Neural progenitor cell (in vitro differentiated cells): Measurements from ENCODE around the gene LRRC7. TPM values are rescaled to one million over a fixed set of nuclear protein-coding genes. Genes with fewer than 3 reads are reported as not detected.

Experiments used
- DNase-seq: peaks from one replicate; pipeline ENCODE4 v3.0.0-alpha.2; 2016; ENCODE audit warnings: low spot score
- H2AFZ ChIP-seq: fragments of 200-600 bp; sonication (generic); replicated peaks from 2 replicates; pipeline ENCODE4 v1.6.1; 2016; ENCODE audit warnings: antibody characterized with exemption
- H3F3A ChIP-seq: fragments of 200-600 bp; sonication (generic); 2 replicates; pipeline ENCODE4 v1.6.1; 2016; ENCODE audit warnings: antibody characterized with exemption, low read depth
- H3K27ac ChIP-seq: fragments of 200-600 bp; sonication (generic); 2 replicates; pipeline ENCODE4 v1.5.1; 2016; ENCODE audit warnings: mild to moderate bottlenecking
- H3K27me3 ChIP-seq: fragments of 200-600 bp; sonication (generic); 2 replicates; pipeline ENCODE4 v1.6.1; 2016; ENCODE audit warnings: mild to moderate bottlenecking, moderate library complexity
- H3K36me3 ChIP-seq: fragments of 200-600 bp; sonication (generic); 2 replicates; pipeline ENCODE4 v1.5.1; 2016
- H3K4me1 ChIP-seq: fragments of 200-600 bp; sonication (generic); 2 replicates; pipeline ENCODE4 v1.6.1; 2016; ENCODE audit warnings: mixed run types
- H3K4me2 ChIP-seq: fragments of 200-600 bp; sonication (generic); 2 replicates; pipeline ENCODE4 v1.6.1; 2016
- H3K4me3 ChIP-seq: fragments of 200-600 bp; sonication (generic); 2 replicates; pipeline ENCODE4 v1.5.1; 2016
- H3K79me2 ChIP-seq: fragments of 200-600 bp; sonication (generic); 2 replicates; pipeline ENCODE4 v1.6.1; 2016; ENCODE audit warnings: low read depth
- H3K9ac ChIP-seq: fragments of 200-600 bp; sonication (generic); 2 replicates; pipeline ENCODE4 v1.6.1; 2016
- H3K9me3 ChIP-seq: fragments of 200-600 bp; sonication (generic); 2 replicates; pipeline ENCODE4 v1.5.1; 2016; ENCODE audit warnings: low read depth
- H4K20me1 ChIP-seq: fragments of 200-600 bp; sonication (generic); 2 replicates; pipeline ENCODE4 v1.6.1; 2016; ENCODE audit warnings: low read depth
- H3K27ac Mint-ChIP-seq: 3 replicates; pipeline ENCODE4 v1.8.0; 2021; ENCODE audit warnings: mixed read lengths
- H3K27me3 Mint-ChIP-seq: 2 replicates; pipeline ENCODE4 v1.8.0; 2022; ENCODE audit warnings: low read depth, mild to moderate bottlenecking, inconsistent platforms, moderate library complexity, mixed read lengths; ENCODE audit not compliant: insufficient read depth
- H3K36me3 Mint-ChIP-seq: 3 replicates; pipeline ENCODE4 v1.8.0; 2021; ENCODE audit warnings: mixed read lengths
- H3K4me1 Mint-ChIP-seq: 3 replicates; pipeline ENCODE4 v1.8.0; 2021; ENCODE audit warnings: mixed read lengths
- H3K4me3 Mint-ChIP-seq: 3 replicates; pipeline ENCODE4 v1.8.0; 2021; ENCODE audit warnings: mild to moderate bottlenecking, moderate library complexity, mixed read lengths
- H3K9me3 Mint-ChIP-seq: 3 replicates; pipeline ENCODE4 v1.8.0; 2020; ENCODE audit warnings: mixed read lengths
- EZH2 ChIP-seq: fragments of 200-600 bp; sonication (generic); IDR thresholded peaks from 2 replicates; pipeline ENCODE4 v1.6.1; 2017; ENCODE audit warnings: antibody characterized with exemption, mild to moderate bottlenecking, moderate library complexity
- EZH2phosphoT487 ChIP-seq: fragments of 200-600 bp; sonication (generic); IDR thresholded peaks from 2 replicates; pipeline ENCODE4 v1.6.1; 2017; ENCODE audit warnings: antibody characterized with exemption
- total RNA-seq: library from RNA; depleted of rRNA; stranded (reverse); fragments of >200 nt; gene quantifications from 2 replicates; pipeline ENCODE4 v1.2.3, GENCODE V29; 2015; ENCODE audit warnings: low replicate concordance
- TF ChIP-seq, protein P1 (sequence below): fragments of 200-600 bp; sonication (generic); IDR thresholded peaks from 2 replicates; pipeline ENCODE4 v1.5.1; 2017; ENCODE audit warnings: antibody characterized with exemption, mild to moderate bottlenecking

The LRRC7 gene
- total RNA-seq, 1 donor from 2014 or later: not detected

- H3K4me1 ChIP-seq: no peaks in the 10 kb centered on the region
- DNase-seq: no peak
- no peak overlapping the region for H2AFZ ChIP-seq
- no peaks in the 10 kb centered on the region for H3K9me3 Mint-ChIP-seq
- H3K27me3 Mint-ChIP-seq: no peaks in the 10 kb centered on the region
- H3K4me3 Mint-ChIP-seq: no peak overlapping the region
- H3K9me3 ChIP-seq: no peaks in the 10 kb centered on the region
- H3K4me1 Mint-ChIP-seq: no peaks in the 10 kb centered on the region
- H3K36me3 ChIP-seq: no peaks in the 10 kb centered on the region
- no peak overlapping the region for H3K4me3 ChIP-seq
- TF ChIP-seq EZH2phosphoT487: no peak
- H3K9ac ChIP-seq: no peak overlapping the region
- H3K4me2 ChIP-seq: no peak overlapping the region
- no peak overlapping the region for H3K27ac Mint-ChIP-seq
- H3K79me2 ChIP-seq: no peaks in the 10 kb centered on the region
- H3K36me3 Mint-ChIP-seq: no peaks in the 10 kb centered on the region
- no peaks in the 10 kb centered on the region for H4K20me1 ChIP-seq
- H3F3A ChIP-seq: no peaks in the 10 kb centered on the region
- no peaks in the 10 kb centered on the region for H3K27me3 ChIP-seq
- no peak overlapping the region for H3K27ac ChIP-seq
Measured at GRCh38 chr1:69650779-69651178, 83.1 kb downstream of the LRRC7 start.

DNA sequence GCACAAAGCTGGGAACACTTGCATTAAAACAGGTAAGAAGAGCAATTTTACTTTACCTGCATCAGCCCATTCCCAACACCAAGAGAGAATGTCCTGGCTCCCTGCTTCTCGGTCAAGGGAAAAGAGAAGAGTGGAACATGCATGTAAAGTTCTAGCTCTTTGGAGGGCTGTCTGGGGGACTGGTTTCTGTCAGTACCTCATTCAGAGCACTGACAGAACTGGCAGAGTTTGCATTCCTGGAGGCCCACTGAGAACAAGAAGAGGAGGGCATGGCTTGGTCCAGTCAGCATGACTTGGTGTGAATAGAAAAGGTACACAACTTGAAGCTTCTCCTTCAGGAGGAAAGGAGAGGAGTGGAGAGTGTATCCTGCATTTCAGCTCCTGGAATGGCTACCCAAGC, 83.9 kb downstream of the LRRC7 start:
- Histone ChIP-seq H3F3A (no peaks in the 10 kb centered on the region), H3K27ac (no peak overlapping the region), H3K9ac (no peak overlapping the region), H3K27me3 (no peaks in the 10 kb centered on the region), H3K36me3 (no peaks in the 10 kb centered on the region), H3K9me3 (no peaks in the 10 kb centered on the region), H3K4me2 (no peak overlapping the region), H4K20me1 (no peaks in the 10 kb centered on the region), H2AFZ (no peak overlapping the region), H3K79me2 (no peaks in the 10 kb centered on the region), H3K4me3 (no peak overlapping the region), H3K4me1 (no peaks in the 10 kb centered on the region)
- no peak for DNase-seq
- H3K36me3 Mint-ChIP-seq: no peaks in the 10 kb centered on the region
- TF ChIP-seq, protein P1, sequence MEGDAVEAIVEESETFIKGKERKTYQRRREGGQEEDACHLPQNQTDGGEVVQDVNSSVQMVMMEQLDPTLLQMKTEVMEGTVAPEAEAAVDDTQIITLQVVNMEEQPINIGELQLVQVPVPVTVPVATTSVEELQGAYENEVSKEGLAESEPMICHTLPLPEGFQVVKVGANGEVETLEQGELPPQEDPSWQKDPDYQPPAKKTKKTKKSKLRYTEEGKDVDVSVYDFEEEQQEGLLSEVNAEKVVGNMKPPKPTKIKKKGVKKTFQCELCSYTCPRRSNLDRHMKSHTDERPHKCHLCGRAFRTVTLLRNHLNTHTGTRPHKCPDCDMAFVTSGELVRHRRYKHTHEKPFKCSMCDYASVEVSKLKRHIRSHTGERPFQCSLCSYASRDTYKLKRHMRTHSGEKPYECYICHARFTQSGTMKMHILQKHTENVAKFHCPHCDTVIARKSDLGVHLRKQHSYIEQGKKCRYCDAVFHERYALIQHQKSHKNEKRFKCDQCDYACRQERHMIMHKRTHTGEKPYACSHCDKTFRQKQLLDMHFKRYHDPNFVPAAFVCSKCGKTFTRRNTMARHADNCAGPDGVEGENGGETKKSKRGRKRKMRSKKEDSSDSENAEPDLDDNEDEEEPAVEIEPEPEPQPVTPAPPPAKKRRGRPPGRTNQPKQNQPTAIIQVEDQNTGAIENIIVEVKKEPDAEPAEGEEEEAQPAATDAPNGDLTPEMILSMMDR: no peak
- TF ChIP-seq EZH2 (no peak), EZH2phosphoT487 (no peak)
- H3K27me3 Mint-ChIP-seq: no peaks in the 10 kb centered on the region
- H3K27ac Mint-ChIP-seq: no peak overlapping the region
- no peak overlapping the region for H3K4me3 Mint-ChIP-seq
- no peaks in the 10 kb centered on the region for H3K4me1 Mint-ChIP-seq
- no peaks in the 10 kb centered on the region for H3K9me3 Mint-ChIP-seq

- no peaks in the 10 kb centered on the region for H3K9me3 Mint-ChIP-seq
- no peak overlapping the region for H3K4me2 ChIP-seq
Measured at GRCh38 chr1:69657971-69658370, 90.2 kb downstream of the LRRC7 start.

GRCh38 chr1:69661686-69662085, 94.0 kb downstream of the LRRC7 start:
- H3K4me1 Mint-ChIP-seq: peaks cover 5% of the 10 kb centered on the region
- H3K4me3 Mint-ChIP-seq: no peak overlapping the region
- no peaks in the 10 kb centered on the region for H3K36me3 ChIP-seq
- no peaks in the 10 kb centered on the region for H3K27me3 Mint-ChIP-seq
- H3F3A ChIP-seq: no peaks in the 10 kb centered on the region
- H3K4me1 ChIP-seq: no peaks in the 10 kb centered on the region
- H2AFZ ChIP-seq: no peak overlapping the region
- no peak overlapping the region for H3K27ac ChIP-seq
- H3K79me2 ChIP-seq: no peaks in the 10 kb centered on the region
- TF ChIP-seq, protein P1: no peak
- TF ChIP-seq EZH2phosphoT487: no peak
- TF ChIP-seq EZH2: no peak
- H3K9me3 ChIP-seq: no peaks in the 10 kb centered on the region
- no peaks in the 10 kb centered on the region for H3K27me3 ChIP-seq
- H3K4me3 ChIP-seq: no peak overlapping the region
- H3K4me2 ChIP-seq: no peak overlapping the region
- no peak overlapping the region for H3K27ac Mint-ChIP-seq
- peaks cover 12% of the 10 kb centered on the region for H3K9me3 Mint-ChIP-seq
- H3K36me3 Mint-ChIP-seq: no peaks in the 10 kb centered on the region
- H3K9ac ChIP-seq: no peak overlapping the region
- DNase-seq: no peak
- no peaks in the 10 kb centered on the region for H4K20me1 ChIP-seq

More at GRCh38 chr1:69657971-69658370, 90.2 kb downstream of the LRRC7 start:
- H4K20me1 ChIP-seq: no peaks in the 10 kb centered on the region
- no peak overlapping the region for H2AFZ ChIP-seq
- H3K27me3 ChIP-seq: no peaks in the 10 kb centered on the region
- no peaks in the 10 kb centered on the region for H3K36me3 ChIP-seq
- H3K4me3 ChIP-seq: no peak overlapping the region
- H3K4me1 ChIP-seq: no peaks in the 10 kb centered on the region
- TF ChIP-seq, protein P1: no peak
- TF ChIP-seq EZH2phosphoT487: no peak
- TF ChIP-seq EZH2: no peak
- Mint-ChIP-seq H3K4me3 (no peak overlapping the region), H3K27me3 (no peaks in the 10 kb centered on the region), H3K27ac (no peak overlapping the region), H3K36me3 (no peaks in the 10 kb centered on the region), H3K4me1 (peaks cover 5% of the 10 kb centered on the region)
- H3K79me2 ChIP-seq: no peaks in the 10 kb centered on the region
- H3K27ac ChIP-seq: no peak overlapping the region
- no peak overlapping the region for H3K9ac ChIP-seq
- no peaks in the 10 kb centered on the region for H3K9me3 ChIP-seq
- no peaks in the 10 kb centered on the region for H3F3A ChIP-seq
- no peak for DNase-seq
